HG03439 (cell line): Measurements from ENCODE around the gene ZNF467.

ENCODE experiments used
- ATAC-seq: cut with Tn5 transposase; IDR thresholded peaks from one replicate; pipeline ENCODE4 v1.9.1; 2021; ENCODE audit warnings: mild to moderate bottlenecking, moderate library complexity; ENCODE audit not compliant: unreplicated experiment

Gene ZNF467

GRCh38 chr7:149808311-149808710 lies 34.9 kb upstream of the ZNF467 start:
- no peak for ATAC-seq

GRCh38 chr7:149806726-149807125 lies 33.3 kb upstream of the ZNF467 start:
- no peak for ATAC-seq

- no peak for ATAC-seq
Measured at GRCh38 chr7:149804106-149804505, 30.7 kb upstream of the ZNF467 start.

GRCh38 chr7:149803551-149804074 lies 30.2 kb upstream of the ZNF467 start:
- ATAC-seq: no peak

- no peak for ATAC-seq
Measured at GRCh38 chr7:149802966-149803365, 29.6 kb upstream of the ZNF467 start.

GRCh38 chr7:149801816-149802215 lies 28.4 kb upstream of the ZNF467 start:
- no peak for ATAC-seq

- no peak for ATAC-seq
Measured at GRCh38 chr7:149801002-149801566, 27.7 kb upstream of the ZNF467 start.

- no peak for ATAC-seq
Measured at GRCh38 chr7:149800169-149800555, 26.8 kb upstream of the ZNF467 start.

- ATAC-seq: no peak
Measured at GRCh38 chr7:149799397-149800168, 26.2 kb upstream of the ZNF467 start.

- ATAC-seq: no peak
Measured at GRCh38 chr7:149797771-149798170, 24.4 kb upstream of the ZNF467 start.

GRCh38 chr7:149796287-149796860 lies 23.0 kb upstream of the ZNF467 start:
- no peak for ATAC-seq

- ATAC-seq: no peak
Measured at GRCh38 chr7:149795126-149795525, 21.7 kb upstream of the ZNF467 start.

GRCh38 chr7:149794661-149795060 lies 21.3 kb upstream of the ZNF467 start:
- ATAC-seq: no peak

- ATAC-seq: no peak
Measured at GRCh38 chr7:149793261-149793660, 19.9 kb upstream of the ZNF467 start.

- no peak for ATAC-seq
Measured at GRCh38 chr7:149792220-149792595, 18.8 kb upstream of the ZNF467 start.

GRCh38 chr7:149791411-149792219 lies 18.2 kb upstream of the ZNF467 start:
- ATAC-seq: no peak

- ATAC-seq: no peak
Measured at GRCh38 chr7:149790754-149791360, 17.5 kb upstream of the ZNF467 start.

- ATAC-seq: no peak
Measured at GRCh38 chr7:149790146-149790548, 16.8 kb upstream of the ZNF467 start.

- no peak for ATAC-seq
Measured at GRCh38 chr7:149789101-149789500, 15.7 kb upstream of the ZNF467 start.

- ATAC-seq: no peak
Measured at GRCh38 chr7:149788300-149788851, 15.0 kb upstream of the ZNF467 start.
